ENCODE measurements around the gene SAA1.
"Not testable (repeated sequence)": the region's sequence is repeated elsewhere in the genome, so short reads cannot be mapped to it uniquely, and the experiment has no call there.

SAA1 gene

GRCh38 chr11:18265949-18266348 is at the start of gene SAA1:
Gene SAA1 (plus strand): TSS chr11:18266264. CDS start chr11:18266888, 624 bp downstream.
- DNase-seq: no peak

- DNase-seq: no peak
Observed at GRCh38 chr11:18221274-18221876, 44.7 kb upstream of the SAA1 start.

DNA sequence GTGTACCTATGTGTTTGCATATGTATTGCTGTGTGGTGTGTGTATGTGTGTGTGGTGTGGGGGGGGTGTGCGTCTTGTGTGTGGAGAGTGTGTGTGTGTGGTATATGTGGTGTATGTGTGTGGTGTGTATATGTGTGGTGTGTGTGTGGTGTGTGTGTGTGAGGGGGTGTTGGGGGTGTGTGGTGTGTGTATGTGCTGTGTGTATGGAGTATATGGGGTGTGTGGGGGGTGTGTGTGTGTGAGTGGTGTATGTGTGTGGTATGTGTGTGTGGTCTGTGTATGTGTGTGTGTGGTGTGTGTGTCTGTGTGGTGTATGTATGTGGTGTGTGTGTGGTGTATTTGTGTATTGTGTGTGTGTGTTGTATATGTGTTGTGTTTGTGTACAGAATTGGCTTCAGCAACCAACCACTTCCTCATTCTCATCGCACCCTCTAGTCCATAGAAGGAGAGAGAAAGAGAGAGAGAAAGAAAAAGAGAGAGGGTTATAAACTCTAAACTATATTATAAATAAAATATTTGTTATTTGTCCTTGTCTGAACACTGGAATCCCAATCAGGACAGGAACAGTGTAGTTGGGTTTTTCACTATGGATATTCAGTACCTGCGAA is 43.1 kb upstream of the SAA1 start:
- no peak for DNase-seq

DNA sequence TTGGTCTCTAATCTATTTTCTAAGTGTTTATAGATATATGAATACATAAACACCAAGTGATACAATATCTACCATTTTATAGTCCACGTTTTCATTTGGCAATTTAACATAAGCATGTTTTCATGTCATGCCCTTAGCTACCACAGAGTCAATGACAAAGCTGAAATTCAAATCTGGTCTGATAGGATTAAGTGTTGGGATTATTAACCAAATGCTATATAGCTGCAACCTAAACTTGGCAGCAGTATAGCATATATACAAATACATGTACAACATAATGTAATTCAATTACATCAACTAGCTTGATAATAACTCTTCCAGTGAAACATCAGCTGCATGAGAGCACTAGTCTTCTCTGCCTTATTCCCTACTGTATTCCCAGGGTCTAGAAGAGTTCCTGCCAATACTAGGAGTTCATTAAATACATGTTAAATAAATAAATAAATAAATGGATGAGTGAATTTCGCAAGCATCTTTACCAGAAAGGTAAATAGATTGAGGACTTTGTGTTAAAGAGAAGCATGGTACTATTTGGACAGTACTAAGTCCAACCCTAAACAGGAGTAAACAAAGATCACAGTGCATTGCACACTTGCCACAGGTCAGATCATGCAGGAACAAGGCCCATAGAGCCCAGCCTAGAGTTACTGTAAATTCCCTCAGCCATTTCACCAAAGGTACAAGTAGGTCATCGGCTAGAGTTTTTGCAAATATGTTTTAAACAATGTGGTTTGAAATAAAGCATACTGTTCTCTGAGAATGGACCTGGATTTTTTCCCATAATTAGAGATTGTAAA is 42.3 kb upstream of the SAA1 start:
- no peak for DNase-seq

DNA sequence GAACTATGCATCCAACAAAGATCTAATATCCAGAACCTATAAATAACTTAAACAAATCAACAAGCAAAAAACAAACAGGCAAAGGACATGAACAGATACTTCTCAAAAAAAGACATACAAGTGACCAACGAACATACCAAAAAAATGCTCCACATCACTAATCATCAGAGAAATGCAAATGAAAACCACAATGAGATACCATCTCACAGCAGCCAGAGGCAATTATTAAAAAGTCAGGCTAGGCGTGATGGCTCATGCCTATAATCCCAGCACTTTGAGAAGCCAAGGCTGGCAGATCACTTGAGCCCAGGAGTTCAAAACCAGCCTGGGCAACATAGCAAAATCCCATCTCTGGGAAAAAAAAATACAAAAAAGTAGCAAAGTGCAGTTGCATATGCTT is 40.2 kb upstream of the SAA1 start:
- no peak for DNase-seq

DNA sequence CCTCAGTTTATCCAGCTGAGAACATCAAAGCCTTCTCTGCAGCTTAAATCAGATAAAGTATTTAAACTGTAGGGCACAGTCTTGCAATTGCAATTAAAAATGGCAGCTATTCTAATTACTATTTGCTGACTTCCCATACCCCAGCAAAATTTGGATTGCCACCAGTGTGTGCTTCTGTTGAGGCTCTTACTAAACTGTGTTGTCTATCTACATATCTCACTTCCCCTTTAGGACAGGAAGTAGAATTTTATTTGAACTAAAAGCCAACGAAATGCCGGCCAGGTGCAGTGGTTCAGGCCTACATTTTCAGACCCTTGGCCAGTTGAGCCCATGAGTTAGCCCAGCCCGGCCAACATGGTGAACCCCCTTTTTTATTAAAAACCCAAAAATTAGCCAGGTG is 36.6 kb upstream of the SAA1 start:
- DNase-seq: no peak

GRCh38 chr11:18230859-18231258 is 35.2 kb upstream of the SAA1 start:
- no peak for DNase-seq

GRCh38 chr11:18233912-18234311 is 32.2 kb upstream of the SAA1 start:
- DNase-seq: no peak

- DNase-seq: no peak
Observed at GRCh38 chr11:18235394-18236334, 30.4 kb upstream of the SAA1 start.

GRCh38 chr11:18236664-18237356 is 29.3 kb upstream of the SAA1 start, which contains the start of gene SAA4:
Gene SAA4 (minus strand): TSS chr11:18236802. CDS start chr11:18235926, 876 bp downstream.
- no peak for DNase-seq

DNA sequence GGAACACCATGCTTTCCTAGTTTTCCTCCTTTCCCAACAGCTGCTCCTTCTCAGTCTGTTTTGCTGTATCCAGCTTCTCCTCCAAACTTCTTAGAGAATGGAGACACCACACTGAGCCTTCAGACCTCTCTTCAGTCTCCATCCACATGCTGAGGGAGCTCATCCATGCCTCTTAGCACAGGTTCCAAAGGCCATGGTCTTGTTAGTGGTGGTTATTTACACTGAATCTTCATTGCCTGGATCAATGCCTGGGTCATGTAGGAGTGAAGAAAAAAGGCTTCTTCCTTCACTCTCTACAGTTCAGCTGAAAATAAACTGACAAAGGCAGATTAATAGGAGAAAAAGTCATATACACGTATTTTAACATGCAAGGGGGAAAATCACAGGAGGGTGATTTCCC is 26.4 kb upstream of the SAA1 start:
- DNase-seq: no peak

DNA sequence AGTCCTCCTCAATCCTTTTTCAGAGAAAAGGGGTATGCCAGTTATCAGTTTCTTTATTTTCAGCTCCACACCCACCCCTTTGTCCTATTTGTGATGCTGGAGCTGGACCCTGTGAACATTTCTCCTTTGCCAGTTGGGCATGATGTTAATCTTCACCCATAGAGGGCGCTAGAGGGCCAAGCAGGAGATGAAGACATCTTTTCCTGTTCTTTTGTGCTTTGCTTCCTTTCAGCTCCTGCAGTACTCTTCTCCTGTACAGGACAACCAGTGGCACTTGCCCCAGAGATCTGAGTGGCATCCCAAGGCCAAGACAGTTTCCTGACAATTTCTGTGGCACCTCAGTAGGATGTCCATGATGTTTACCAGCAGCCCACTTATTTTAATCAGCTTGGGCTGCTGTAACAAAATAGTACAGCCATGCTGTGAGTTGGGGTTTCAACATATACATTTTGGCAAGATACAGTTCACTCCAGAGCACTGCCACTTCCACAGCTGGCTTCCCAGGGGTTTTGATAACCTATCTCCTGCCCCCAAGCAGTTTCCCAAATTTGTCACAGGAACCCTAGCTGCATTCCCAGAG is 22.2 kb upstream of the SAA1 start:
- peak; percentile 32 for DNase-seq

- no peak for DNase-seq
Observed at GRCh38 chr11:18245396-18245795, 20.7 kb upstream of the SAA1 start.

DNA sequence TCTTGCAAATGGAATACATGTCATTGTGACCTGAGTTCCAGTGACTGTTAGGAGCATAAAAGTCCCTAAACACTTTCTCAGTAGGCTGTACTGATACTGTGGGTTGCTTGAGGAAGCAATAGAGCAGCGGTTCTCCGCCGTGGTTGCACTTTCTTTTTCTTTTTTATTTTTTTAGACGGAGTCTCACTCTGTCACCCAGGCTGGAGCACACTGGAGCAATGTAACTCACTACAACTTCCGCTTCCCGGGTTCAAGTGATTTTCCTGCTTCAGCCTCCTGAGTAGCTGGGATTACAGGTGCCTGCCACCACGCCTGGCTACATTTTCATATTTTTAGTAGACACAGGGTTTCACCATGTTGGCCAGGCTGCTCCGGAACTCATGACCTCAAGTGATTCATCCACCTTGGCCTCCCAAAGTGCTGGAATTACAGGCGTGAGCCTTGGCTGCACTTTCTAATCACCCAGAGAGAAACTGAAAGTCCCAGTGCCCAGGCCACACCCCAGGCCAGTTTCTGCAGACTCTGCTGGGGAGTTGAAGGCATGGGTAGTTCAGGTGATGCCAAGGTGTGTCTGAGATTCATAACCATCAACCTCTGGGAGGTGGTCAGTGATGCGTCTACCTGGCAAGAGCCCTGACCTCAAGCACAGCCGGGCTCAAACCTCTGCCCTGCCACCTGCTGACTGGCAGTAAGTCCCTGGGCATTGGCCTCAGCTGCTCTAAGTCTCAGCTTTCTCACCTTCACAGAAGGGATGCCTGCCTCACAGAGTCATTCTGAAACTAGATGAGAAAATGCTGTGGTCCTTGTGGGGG is 19.5 kb upstream of the SAA1 start:
- DNase-seq: peak; percentile 12

DNA sequence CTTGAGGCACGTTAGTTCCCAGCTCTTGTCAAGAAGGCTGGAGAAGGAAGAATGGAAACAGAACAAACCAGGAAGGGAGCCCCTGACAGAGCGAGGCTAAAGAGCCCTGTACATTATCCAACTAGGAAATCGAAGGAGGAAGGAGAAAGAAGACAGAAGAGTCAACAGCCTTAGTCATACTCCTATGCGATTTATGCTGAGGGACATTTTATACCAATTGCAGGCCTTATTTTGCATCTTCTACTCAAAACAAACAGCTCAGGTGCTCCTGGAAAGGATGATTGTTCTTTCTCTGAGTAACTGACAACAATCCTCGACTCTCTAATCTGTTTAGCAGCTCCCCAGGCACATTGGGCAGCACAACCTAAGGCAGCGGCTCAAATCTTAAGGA is 18.9 kb upstream of the SAA1 start:
- not testable (repeated sequence) for DNase-seq

DNA sequence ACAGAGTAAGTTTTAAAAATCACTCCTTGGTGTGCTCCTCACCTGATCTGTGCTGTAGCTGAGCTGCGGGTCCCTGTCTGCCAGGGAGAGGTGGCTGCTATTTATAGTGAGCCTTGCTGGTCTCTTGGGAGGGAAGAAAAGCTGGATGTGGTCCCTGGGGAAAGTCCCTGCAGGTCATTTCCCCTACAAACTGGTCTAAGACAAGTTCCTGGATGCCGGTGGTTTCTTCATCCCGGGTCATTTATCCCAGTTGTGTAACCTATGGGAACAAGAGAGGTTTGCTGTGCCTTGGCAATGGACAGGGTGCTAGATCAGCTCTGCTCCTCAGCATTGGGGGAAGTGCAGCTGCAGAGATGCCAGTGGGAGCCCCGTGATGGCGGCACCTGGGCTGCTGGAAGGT is 17.5 kb upstream of the SAA1 start, which contains the start of gene SAA2:
SAA2 (minus strand) TSS at position 108 of the 400 bp plus-strand sequence. CDS start 657 bp downstream, outside the sequence.
- DNase-seq: no peak

- no peak for DNase-seq
Observed at GRCh38 chr11:18253233-18253632, 12.8 kb upstream of the SAA1 start.

- no peak for DNase-seq
Observed at GRCh38 chr11:18253778-18254338, 12.2 kb upstream of the SAA1 start.

GRCh38 chr11:18254781-18255361 is 11.2 kb upstream of the SAA1 start:
- no peak for DNase-seq

GRCh38 chr11:18259259-18259658 is 6.8 kb upstream of the SAA1 start:
- DNase-seq: no peak

All from stimulated activated naive CD4-positive, alpha-beta T cell treated with Interleukin-2 at 50 U/mL for 16 hours (primary cell).